HT-29 (cell line): ENCODE results near the gene LARP4B. TPM values are rescaled to one million over a fixed set of nuclear protein-coding genes. Genes with fewer than 3 reads are reported as not detected.

Source experiments
- DNase-seq: peaks from one replicate; pipeline ENCODE4 v3.0.0-alpha.2; 2015; ENCODE audit warnings: low spot score
- total RNA-seq: library from RNA; depleted of rRNA; stranded (reverse); fragments of >200 nt; shearing (Covaris generic); gene quantifications from 2 replicates; pipeline ENCODE4 v1.2.3, GENCODE V29; 2014

The LARP4B gene
- total RNA-seq, 1 experiment from 2014 or later = 60.6 TPM

- no peak for DNase-seq
Measured at GRCh38 chr10:867807-868206, 63.7 kb downstream of the LARP4B start.

GRCh38 chr10:866577-866941, 64.9 kb downstream of the LARP4B start:
- DNase-seq = no peak

GRCh38 chr10:865924-866576, 65.5 kb downstream of the LARP4B start:
- DNase-seq = no peak

- no peak for DNase-seq
Measured at GRCh38 chr10:865257-865656, 66.2 kb downstream of the LARP4B start.

DNA sequence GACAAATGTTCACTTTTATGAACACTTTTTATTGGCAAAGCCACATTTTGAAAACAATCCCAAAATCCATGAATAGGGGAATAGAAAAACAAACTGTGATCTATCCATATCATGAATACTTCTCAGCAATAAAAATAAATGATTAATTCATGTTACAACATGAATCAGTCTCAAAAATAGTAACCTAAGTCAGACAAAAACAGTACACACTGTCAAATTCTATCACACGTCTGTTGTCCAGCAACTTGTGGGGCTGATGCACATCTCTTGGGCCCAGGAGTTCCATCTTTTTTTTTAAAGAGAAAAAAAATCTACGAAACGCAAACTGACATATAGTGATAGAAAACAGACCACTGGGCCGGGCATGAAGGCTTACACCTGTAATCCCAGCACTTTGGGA, 71.0 kb downstream of the LARP4B start:
- DNase-seq = no peak

- no peak for DNase-seq
Measured at GRCh38 chr10:856416-857157, 74.9 kb downstream of the LARP4B start.

- no peak for DNase-seq
Measured at GRCh38 chr10:855671-856070, 75.8 kb downstream of the LARP4B start.

DNA sequence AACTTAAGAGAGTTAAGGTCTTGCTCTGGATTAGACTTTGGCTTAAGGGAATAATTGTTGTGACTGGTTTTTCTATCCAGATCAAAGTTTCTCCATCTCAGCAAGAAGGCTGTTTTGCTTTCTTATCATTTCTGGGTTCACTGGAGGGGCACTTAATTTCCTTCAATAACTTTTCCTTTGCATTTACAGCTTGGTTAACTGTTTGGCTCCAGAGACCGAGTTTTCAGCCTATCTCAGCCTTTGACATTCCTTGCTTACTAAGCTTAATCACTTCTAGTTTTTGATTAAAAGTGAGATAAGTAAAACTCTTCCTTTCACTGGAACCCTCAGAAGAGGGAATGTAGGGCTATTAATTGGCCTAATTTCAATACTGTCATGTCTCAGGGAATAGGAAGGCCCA, 76.4 kb downstream of the LARP4B start:
- no peak for DNase-seq

GRCh38 chr10:853017-853416, 78.5 kb downstream of the LARP4B start:
- no peak for DNase-seq

- DNase-seq = no peak
Measured at GRCh38 chr10:852386-852785, 79.1 kb downstream of the LARP4B start.

DNA sequence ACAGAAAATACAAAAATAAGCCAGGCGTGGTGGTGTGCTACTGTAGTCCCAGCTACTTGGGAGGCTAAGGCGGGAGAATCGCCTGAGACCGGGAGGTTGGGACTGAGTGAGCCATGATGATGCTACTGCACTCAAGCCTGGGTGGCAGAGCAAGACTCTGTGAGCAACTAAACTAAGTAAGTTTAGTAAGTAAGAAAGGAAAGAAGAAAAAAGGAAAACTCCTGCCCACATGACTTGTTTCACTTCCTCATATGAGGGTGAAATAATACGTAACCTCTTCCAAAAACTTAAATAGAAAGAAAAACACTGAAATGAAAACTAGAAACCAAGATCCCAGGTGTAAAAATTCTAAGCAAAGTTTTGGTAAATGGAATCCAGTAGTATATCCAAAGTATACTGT, 79.6 kb downstream of the LARP4B start:
- DNase-seq = no peak

- no peak for DNase-seq
Measured at GRCh38 chr10:850093-850492, 81.4 kb downstream of the LARP4B start.

DNA sequence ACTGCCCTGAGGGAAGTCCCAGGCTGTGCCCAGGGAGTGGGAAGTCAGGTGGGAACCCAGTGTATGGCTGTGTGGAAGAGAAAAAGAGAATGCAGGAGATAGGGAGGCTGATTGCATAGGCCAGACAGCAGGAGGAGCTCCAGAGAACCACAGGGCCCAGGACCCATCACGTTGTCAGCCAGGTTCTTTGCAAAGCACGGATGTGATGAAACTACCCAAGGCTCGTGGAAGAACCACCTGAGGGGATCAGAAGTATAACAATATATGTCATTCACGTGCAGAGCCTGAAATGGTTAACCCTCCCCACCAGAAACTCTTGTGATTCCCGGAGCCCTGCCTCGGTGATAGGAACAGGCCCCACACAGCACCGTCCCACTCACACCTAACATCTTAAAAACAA, 83.6 kb downstream of the LARP4B start:
- no peak for DNase-seq

- DNase-seq = no peak
Measured at GRCh38 chr10:846126-846685, 85.3 kb downstream of the LARP4B start.

GRCh38 chr10:845526-845925, 86.0 kb downstream of the LARP4B start:
- DNase-seq = no peak

- DNase-seq = no peak
Measured at GRCh38 chr10:844552-844951, 87.0 kb downstream of the LARP4B start.

- DNase-seq = no peak
Measured at GRCh38 chr10:843703-844102, 87.8 kb downstream of the LARP4B start.

DNA sequence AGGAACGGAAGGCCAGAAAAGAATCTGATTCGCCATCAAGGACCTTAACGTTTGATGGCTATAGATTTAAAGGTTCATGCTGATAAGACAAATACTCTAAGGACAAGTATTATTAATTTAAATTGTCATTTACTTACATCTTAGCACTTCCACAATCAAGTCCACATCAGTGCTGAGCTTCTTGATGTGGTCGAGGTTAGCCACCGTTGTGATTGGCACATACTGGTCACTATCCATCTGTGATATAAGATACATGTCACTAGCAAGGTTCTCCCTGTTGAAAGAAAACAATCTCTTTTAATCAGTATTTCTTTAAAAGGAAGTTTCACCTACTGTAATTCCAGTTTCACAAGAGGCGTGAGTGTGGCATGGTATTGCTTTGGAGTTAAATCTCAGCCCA, 88.7 kb downstream of the LARP4B start:
- no peak for DNase-seq

DNA sequence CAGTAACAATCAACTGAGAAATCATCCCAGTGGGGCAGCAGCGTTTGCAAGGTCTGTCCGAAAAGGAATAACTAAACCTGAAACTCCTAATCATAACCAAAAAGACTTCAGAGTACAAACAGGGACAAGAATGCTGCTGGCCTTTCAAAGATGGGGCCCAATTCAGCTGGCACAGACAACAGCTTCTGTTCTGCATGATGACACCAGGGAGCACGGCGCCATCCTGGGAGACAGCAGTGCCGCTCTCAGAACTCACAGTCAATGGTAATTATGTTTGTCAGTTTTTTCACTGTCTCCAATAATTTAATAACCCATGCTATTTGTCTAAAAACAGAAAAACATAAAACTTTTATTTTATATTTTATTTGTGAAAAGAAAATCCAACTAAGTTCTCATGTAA, 90.0 kb downstream of the LARP4B start:
- no peak for DNase-seq

DNA sequence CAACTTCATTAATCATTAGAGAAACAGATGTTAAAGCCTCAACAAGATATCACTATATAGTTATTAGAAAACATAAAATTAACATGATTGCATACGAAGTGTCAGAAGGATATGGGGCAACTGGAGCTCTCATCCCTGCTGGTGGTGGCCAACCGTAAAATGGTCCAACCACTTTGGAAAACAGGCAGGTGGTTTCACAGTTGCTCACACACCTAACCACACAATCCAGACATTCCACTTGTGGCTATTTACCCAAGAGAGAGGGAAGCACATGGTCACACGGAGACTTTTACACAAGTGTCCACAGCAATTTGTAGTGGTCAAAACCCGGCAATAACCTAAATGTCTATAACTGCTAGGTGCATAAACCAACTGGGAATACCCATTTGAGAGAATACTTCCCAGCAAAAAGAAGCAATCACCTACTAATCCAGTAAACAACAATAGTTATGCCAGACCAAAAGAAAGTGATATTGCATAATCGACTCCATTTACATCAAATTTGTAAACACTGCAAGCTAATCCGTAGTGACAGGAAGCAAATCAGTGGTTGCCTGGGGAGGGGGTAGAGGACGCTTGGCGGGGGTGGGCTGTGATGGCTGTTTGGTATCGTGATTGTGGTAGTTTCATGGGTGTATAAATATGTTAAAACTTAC, 91.8 kb downstream of the LARP4B start:
- no peak for DNase-seq

GRCh38 chr10:836782-837181, 94.7 kb downstream of the LARP4B start:
- no peak for DNase-seq

DNA sequence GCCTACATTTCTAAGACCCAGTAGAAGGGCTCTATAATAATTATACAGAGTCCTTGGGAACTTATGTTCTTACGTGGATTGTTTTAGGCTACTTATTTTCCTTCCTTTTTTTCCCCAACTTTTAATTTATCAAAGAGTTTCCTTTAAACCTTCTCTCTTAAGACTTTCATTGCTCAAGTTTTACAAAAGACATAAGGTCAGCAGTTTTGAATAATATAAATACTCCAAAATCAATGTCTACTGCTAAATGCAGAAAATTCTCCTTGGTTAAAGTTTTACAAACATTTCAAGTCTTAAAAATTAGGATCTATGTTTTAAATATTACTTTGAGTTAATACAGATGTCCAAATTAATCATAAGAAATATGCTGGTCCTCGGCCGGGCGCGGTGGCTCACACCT, 97.0 kb downstream of the LARP4B start:
- no peak for DNase-seq

DNA sequence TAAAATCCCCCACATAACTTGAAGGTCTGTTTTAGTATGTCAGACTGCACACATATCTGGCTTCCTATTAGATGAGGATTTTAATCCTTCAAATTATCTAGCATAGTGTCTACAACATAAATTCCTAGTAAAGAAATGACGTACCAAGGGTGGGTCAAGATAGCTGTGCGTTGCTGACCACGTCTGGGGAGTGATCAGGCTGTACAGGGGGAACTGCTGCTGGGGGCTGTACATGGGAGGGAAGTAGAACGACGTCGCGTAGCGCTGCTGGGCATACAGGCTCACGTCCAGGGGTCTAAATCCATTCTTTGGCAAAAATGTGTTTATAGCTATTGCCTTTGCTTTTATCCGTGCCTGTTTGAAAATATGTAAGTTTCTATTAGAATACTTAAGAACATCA, 102.3 kb downstream of the LARP4B start:
- DNase-seq = no peak
